Activated naive CD4-positive, alpha-beta T cell treated with anti-CD3 and anti-CD28 coated beads, Interleukin-2, amount 10 ng/mL, durations not matched to agents 7 days and 5 days (primary cell): Measurements from ENCODE around the gene NECAP2.
"Not testable (repeated sequence)": the region's sequence is repeated elsewhere in the genome, so short reads cannot be mapped to it uniquely, and the experiment has no call there.

Experiments
- CTCF ChIA-PET: fragments of 350-600 bp; sonication (Branson Sonifier 250); formaldehyde crosslinking; loops from one replicate; lab custom pipeline; 2021; ENCODE audit warnings: antibody characterized with exemption; lab: Charles Lee
- DNase-seq: peaks from one replicate; pipeline ENCODE4 v3.0.0-alpha.2; 2020
- H3K27ac Mint-ChIP-seq: one replicate; pipeline ENCODE4 v1.8.0; 2021; ENCODE audit warnings: mild to moderate bottlenecking, moderate library complexity, mixed read lengths
- H3K27me3 Mint-ChIP-seq: one replicate; pipeline ENCODE4 v1.8.0; 2021; ENCODE audit warnings: mild to moderate bottlenecking, mixed read lengths
- H3K36me3 Mint-ChIP-seq: one replicate; pipeline ENCODE4 v1.8.0; 2021; ENCODE audit warnings: mixed read lengths
- H3K4me1 Mint-ChIP-seq: one replicate; pipeline ENCODE4 v1.8.0; 2021; ENCODE audit warnings: mixed read lengths
- H3K4me3 Mint-ChIP-seq: one replicate; pipeline ENCODE4 v1.8.0; 2021; ENCODE audit warnings: mild to moderate bottlenecking, moderate library complexity, mixed read lengths
- H3K9me3 Mint-ChIP-seq: one replicate; pipeline ENCODE4 v1.8.0; 2021; ENCODE audit warnings: mixed read lengths

NECAP2 gene

GRCh38 chr1:16505870-16506269 lies 65.3 kb downstream of the NECAP2 start:
- H3K9me3 Mint-ChIP-seq, DNase-seq, H3K4me3 Mint-ChIP-seq, CTCF ChIA-PET, H3K27ac Mint-ChIP-seq, H3K36me3 Mint-ChIP-seq, H3K4me1 Mint-ChIP-seq: not testable (repeated sequence)
- peaks cover 23% of the 10 kb centered on the region for H3K27me3 Mint-ChIP-seq

- H3K4me1 Mint-ChIP-seq, CTCF ChIA-PET, H3K4me3 Mint-ChIP-seq, H3K36me3 Mint-ChIP-seq, DNase-seq, H3K27ac Mint-ChIP-seq, H3K9me3 Mint-ChIP-seq: not testable (repeated sequence)
- peaks cover 16% of the 10 kb centered on the region for H3K27me3 Mint-ChIP-seq
Observed at GRCh38 chr1:16506364-16507136, 66.0 kb downstream of the NECAP2 start.

GRCh38 chr1:16508861-16509445 lies 68.4 kb downstream of the NECAP2 start:
- peak; percentile 43 for DNase-seq
- not testable (repeated sequence) for H3K27me3 Mint-ChIP-seq, H3K36me3 Mint-ChIP-seq, H3K27ac Mint-ChIP-seq, H3K9me3 Mint-ChIP-seq, H3K4me1 Mint-ChIP-seq, H3K4me3 Mint-ChIP-seq
- CTCF ChIA-PET, result interaction anchor here (0.6 kb wide), 1 partner anchor 1807 kb away, joined by 3 read pairs; no protein-coding TSS in a partner anchor
